GM13977 (cell line): ENCODE measurements around the gene TMEM87B.
"Not testable (repeated sequence)": the region's sequence is repeated elsewhere in the genome, so short reads cannot be mapped to it uniquely, and the experiment has no call there.

Experiments used
- DNase-seq: peaks from one replicate; pipeline ENCODE4 v3.0.0; 2012; ENCODE audit warnings: low spot score
- in situ Hi-C: fragments of 300-500 bp; cut with MboI; formaldehyde crosslinking; loops from one replicate; pipeline ENCODE4 v1.12.0; 2022; ENCODE audit warnings: low sequenced_read_pairs, low pct_unique_long_range_greater_than_20kb, mixed read lengths, inconsistent platforms; ENCODE audit not compliant: unreplicated experiment
- TF ChIP-seq, protein P1 (sequence below): IDR thresholded peaks from 2 replicates; pipeline ENCODE4 v1.5.1; 2012; ENCODE audit warnings: mild to moderate bottlenecking, control low read depth; ENCODE audit not compliant: insufficient read depth; ENCODE audit errors: extremely low read depth, missing control alignments

TMEM87B gene

DNA sequence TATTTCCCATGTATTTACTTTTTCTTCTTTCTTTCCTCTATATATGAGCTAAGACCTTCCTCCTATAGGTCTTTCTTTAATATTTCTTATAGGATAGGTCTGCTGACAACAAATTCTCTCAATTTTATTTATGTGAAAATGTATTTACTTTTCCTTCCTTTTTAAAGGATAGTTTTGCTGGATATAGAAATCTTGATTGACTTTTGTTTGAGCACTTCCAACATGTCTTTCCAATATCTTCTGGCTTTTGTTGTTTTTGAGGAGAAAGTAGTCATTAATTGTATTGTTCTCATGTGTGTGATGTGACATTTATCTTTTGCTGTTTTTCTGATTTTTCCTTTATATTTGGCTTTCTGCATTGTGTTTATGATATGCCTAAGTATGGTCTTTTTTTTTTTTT, 54.2 kb downstream of the TMEM87B start:
- TF ChIP-seq, protein P1, sequence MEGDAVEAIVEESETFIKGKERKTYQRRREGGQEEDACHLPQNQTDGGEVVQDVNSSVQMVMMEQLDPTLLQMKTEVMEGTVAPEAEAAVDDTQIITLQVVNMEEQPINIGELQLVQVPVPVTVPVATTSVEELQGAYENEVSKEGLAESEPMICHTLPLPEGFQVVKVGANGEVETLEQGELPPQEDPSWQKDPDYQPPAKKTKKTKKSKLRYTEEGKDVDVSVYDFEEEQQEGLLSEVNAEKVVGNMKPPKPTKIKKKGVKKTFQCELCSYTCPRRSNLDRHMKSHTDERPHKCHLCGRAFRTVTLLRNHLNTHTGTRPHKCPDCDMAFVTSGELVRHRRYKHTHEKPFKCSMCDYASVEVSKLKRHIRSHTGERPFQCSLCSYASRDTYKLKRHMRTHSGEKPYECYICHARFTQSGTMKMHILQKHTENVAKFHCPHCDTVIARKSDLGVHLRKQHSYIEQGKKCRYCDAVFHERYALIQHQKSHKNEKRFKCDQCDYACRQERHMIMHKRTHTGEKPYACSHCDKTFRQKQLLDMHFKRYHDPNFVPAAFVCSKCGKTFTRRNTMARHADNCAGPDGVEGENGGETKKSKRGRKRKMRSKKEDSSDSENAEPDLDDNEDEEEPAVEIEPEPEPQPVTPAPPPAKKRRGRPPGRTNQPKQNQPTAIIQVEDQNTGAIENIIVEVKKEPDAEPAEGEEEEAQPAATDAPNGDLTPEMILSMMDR, result no peak
- no peak for DNase-seq
- in situ Hi-C loops, result no loop called here

GRCh38 chr2:112110966-112111365, 55.9 kb downstream of the TMEM87B start:
- in situ Hi-C loops, result no loop called here
- DNase-seq, result no peak
- TF ChIP-seq, protein P1, result no peak

GRCh38 chr2:112113354-112113753, 58.3 kb downstream of the TMEM87B start:
- DNase-seq, in situ Hi-C loops: not testable (repeated sequence)

DNA sequence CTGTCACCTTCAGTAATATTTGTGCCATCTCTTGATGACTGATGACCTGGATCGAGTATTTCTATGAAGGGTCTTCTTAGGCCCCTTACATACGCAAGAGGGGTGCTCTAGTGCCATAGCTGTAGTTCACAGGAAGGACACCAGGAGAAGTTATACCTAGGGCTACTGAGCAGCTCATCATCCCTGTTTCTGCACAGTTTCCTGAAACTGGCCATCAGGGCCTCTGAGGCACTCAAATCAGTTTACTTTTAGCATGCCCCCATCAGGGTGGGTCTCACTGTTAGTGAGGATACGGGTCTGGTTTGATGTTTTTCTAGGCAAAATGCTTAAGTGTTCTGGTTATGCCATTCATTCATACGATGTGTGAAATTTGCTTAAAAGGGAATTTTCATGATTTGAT, 63.1 kb downstream of the TMEM87B start:
- in situ Hi-C loops, result no loop called here
- no peak for DNase-seq

GRCh38 chr2:112121682-112122254, 66.7 kb downstream of the TMEM87B start:
- in situ Hi-C loops, result no loop called here
- TF ChIP-seq, protein P1, result peak; percentile 41
- peak; percentile 29 for DNase-seq

More for the DNA sequence above, 63.1 kb downstream of the TMEM87B start:
- TF ChIP-seq, protein P1, result no peak

- DNase-seq, result no peak
- in situ Hi-C loops, result no loop called here
- TF ChIP-seq, protein P1, result no peak
These were observed 74.0 kb downstream of the TMEM87B start for GRCh38 chr2:112129060-112129459.

GRCh38 chr2:112133344-112133743, 78.3 kb downstream of the TMEM87B start:
- TF ChIP-seq, protein P1, result no peak
- in situ Hi-C loops, result no loop called here
- DNase-seq, result no peak
